ENCODE results near the gene AKNAD1.

Gene AKNAD1

DNA sequence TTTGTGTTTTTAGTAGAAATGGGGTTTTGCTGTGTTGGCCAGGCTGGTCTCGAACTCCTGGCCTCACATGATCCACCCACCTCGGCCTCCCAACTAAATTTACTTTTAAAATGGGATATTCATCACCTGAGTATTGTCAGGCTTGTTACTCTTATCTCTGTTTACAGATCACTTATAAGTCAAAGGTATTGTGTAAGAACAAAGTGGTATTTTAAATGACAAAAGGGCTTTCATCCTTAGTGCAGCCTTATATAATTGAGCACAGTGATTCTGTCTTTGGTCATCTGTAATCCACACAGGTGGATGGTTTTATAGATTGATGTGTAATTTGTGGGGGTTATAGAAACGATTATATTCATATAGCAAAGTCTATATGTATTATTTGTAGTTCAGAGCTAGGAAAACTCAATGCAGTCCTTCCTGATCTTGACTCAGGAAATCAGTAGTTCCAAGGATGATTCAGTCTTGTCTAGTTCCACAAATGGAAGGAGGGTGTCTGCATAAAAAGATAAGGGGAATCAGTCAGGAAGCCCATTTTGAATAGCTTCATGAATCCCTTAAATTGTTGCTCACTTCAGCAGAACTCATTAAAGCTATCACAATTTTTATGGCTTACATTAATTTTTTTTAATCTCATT lies 75.8 kb downstream of the AKNAD1 start:
- DNase-seq (ENCODE audit: low spot score): no peak

DNA sequence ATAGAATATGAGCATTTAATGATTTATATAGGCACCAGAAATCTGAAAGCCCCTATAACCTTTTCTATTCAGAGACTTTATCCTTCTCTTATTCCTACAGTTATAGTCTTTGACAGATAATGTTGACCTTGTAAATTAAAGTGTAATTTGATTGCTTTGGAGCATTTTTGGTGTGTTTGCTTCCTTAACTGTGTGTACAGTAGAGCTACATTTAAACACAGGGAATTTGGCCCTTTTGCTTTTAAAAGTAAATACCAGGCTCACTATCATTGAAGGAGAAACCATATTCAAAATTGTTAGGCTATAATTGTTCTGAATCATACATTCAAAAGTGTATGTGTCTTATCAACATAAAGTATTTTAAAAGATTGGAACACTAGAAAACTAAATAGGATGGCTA lies 77.4 kb downstream of the AKNAD1 start:
- no peak for DNase-seq (ENCODE audit: low spot score)

DNA sequence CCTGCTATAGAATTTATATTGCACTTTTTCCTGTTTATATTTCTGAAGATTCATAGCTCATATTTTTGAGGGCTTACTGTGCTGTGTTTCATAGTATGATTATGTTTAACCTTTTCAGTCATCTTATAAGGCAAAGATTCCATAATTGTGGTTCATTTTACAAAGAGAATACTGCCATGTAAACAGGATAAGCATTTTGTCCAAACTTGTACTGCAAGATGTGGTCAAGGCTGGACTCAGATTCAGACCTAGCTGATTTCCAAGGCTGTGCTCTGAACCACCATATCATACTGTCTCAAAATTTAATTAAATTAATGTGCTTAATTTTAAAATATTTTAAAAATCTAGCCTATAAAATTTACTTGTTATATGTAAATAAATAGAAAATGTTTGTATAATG lies 79.1 kb downstream of the AKNAD1 start:
- DNase-seq (ENCODE audit: low spot score): no peak

DNA sequence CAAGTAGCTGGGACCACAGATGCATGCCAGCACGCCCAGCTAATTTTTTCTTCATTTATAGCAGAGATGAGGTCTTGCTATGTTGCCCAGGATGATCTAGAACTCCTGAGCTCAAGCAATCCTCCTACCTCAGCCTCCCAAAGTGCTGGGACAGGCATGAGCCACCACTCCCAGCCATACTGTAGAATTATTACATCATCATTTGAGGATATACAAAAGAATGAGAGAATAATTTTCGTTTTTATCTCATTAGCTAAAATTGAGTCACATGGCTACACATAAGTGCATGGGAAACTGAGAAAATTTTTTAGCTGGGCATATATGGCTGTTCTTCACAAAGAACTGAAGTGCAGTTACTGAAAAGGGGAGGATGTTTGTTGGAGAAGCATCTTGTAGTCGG lies 89.2 kb downstream of the AKNAD1 start:
- DNase-seq (ENCODE audit: low spot score): no peak

DNA sequence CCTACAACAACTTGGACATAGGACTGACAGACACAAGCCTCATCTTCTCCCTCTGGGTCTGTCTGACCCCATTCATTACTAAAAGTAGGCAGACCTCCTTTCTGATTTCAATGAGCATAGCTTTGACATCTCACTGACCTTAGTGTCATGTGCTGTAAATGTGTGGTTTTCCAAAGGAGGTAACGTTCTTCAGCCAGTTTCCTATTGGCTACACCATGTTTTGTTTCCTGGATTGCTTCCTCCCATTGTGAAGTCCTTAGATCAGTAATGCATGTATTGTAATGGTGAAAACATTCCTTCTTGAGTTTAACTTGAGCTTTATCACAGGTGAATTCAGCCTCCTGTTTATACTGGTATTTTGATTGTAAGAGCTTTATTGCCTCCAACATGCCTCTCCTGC lies 89.8 kb downstream of the AKNAD1 start:
- DNase-seq (ENCODE audit: low spot score): no peak

Measured in CD4-positive, alpha-beta T cell treated with Interleukin-2 at 100 ng/mL for 4 hours (primary cell).